ENCODE results near the gene CITED2. TPM values are rescaled to one million over a fixed set of nuclear protein-coding genes. Genes with fewer than 3 reads are reported as not detected.

Gene CITED2
- total RNA-seq, 1 donor, result 223 TPM

DNA sequence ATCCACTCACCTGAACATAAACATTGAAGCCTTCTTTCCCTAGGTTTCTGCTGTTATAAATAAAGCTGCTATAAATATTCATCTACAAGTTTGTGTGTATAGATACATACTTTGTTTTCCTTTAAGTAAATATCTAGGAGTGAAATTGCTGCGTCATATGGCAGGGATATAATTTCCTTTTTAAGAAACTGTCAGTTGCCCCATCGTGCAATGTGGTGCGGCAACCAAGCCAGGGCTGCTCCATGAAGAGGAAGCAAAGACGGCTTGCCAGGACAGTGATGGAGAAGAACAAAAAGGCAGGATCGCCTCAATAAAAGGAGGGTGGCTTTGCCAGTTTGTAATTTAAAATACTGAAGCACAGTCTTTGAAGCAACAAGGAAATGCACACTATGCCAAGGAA, 36.6 kb downstream of the CITED2 start:
- Histone ChIP-seq H2AFZ (ENCODE audit: low read length) (no peak overlapping the region), H3K4me3 (ENCODE audit: insufficient read depth, low read length) (no peak overlapping the region), H3K79me2 (ENCODE audit: insufficient read depth, low read length) (no peaks in the 10 kb centered on the region), H3K36me3 (ENCODE audit: insufficient read depth, low read length) (no peaks in the 10 kb centered on the region), H4K20me1 (ENCODE audit: insufficient read depth, low read length) (no peaks in the 10 kb centered on the region), H3K4me2 (ENCODE audit: insufficient read depth, low read length) (no peak overlapping the region), H3K27ac (ENCODE audit: low read depth, low read length) (no peak overlapping the region), H3K27me3 (ENCODE audit: insufficient read depth, low read length) (no peaks in the 10 kb centered on the region), H3K9me3 (ENCODE audit: low read depth, low read length) (no peaks in the 10 kb centered on the region), H3K4me1 (ENCODE audit: insufficient read depth, low read length) (peaks cover 8% of the 10 kb centered on the region)
- TF ChIP-seq, protein P1, sequence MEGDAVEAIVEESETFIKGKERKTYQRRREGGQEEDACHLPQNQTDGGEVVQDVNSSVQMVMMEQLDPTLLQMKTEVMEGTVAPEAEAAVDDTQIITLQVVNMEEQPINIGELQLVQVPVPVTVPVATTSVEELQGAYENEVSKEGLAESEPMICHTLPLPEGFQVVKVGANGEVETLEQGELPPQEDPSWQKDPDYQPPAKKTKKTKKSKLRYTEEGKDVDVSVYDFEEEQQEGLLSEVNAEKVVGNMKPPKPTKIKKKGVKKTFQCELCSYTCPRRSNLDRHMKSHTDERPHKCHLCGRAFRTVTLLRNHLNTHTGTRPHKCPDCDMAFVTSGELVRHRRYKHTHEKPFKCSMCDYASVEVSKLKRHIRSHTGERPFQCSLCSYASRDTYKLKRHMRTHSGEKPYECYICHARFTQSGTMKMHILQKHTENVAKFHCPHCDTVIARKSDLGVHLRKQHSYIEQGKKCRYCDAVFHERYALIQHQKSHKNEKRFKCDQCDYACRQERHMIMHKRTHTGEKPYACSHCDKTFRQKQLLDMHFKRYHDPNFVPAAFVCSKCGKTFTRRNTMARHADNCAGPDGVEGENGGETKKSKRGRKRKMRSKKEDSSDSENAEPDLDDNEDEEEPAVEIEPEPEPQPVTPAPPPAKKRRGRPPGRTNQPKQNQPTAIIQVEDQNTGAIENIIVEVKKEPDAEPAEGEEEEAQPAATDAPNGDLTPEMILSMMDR (IDR thresholded peaks at IDR 0.05; ENCODE audit: extremely low read depth, low read depth, low read length), result no peak
- no peak for DNase-seq (ENCODE audit: insufficient read length, low spot score, missing footprints)

DNA sequence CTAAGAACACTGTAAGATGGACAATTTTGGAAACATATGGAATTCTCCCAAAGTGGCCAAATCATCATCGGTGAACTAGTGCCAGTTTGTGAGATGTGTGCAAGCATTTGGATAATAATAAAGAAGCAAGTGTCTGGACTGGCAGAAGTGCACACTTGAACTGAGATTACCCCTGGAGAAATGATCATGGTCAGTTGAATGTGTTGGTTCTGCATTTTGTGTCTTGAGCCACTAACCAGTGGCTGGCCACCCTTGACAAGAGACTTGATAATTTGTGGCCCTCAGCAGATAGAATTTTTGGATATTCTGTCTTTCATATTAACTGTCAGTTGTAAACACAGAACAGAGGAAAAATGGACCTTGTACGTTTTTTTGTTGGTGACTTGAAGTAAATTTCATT, 37.4 kb downstream of the CITED2 start:
- Histone ChIP-seq H2AFZ (ENCODE audit: low read length) (no peak overlapping the region), H3K9me3 (ENCODE audit: low read depth, low read length) (no peaks in the 10 kb centered on the region), H3K79me2 (ENCODE audit: insufficient read depth, low read length) (no peaks in the 10 kb centered on the region), H3K4me3 (ENCODE audit: insufficient read depth, low read length) (no peak overlapping the region), H4K20me1 (ENCODE audit: insufficient read depth, low read length) (no peaks in the 10 kb centered on the region), H3K27me3 (ENCODE audit: insufficient read depth, low read length) (no peaks in the 10 kb centered on the region), H3K4me2 (ENCODE audit: insufficient read depth, low read length) (no peak overlapping the region), H3K36me3 (ENCODE audit: insufficient read depth, low read length) (no peaks in the 10 kb centered on the region), H3K4me1 (ENCODE audit: insufficient read depth, low read length) (peaks cover 8% of the 10 kb centered on the region), H3K27ac (ENCODE audit: low read depth, low read length) (no peak overlapping the region)
- TF ChIP-seq, protein P1 (IDR thresholded peaks at IDR 0.05; ENCODE audit: extremely low read depth, low read depth, low read length), result no peak
- DNase-seq (ENCODE audit: insufficient read length, low spot score, missing footprints), result no peak

DNA sequence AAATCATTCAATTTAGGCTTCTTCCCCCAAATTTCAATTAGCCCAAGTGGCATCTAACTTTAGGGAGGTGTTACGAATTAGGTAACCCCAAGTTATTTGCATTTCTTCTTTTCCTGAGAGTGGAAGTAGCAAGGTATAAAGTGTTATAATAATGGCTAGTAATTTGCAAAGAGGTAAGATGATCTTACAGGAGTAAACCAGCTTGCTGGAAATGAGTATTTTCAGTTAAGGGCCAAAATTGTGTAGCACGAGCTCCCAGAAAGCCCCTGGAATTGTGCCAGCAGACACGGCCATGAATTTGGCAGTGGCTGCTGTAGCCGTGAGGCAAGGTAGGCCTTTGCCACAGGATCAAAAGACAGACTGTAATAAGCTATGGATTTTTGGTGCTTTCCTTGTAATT, 38.0 kb downstream of the CITED2 start:
- H3K4me1 ChIP-seq (ENCODE audit: insufficient read depth, low read length), result peaks cover 8% of the 10 kb centered on the region
- H3K27ac ChIP-seq (ENCODE audit: low read depth, low read length), result no peak overlapping the region
- TF ChIP-seq, protein P1 (IDR thresholded peaks at IDR 0.05; ENCODE audit: extremely low read depth, low read depth, low read length), result no peak
- no peaks in the 10 kb centered on the region for H3K9me3 ChIP-seq (ENCODE audit: low read depth, low read length)
- no peaks in the 10 kb centered on the region for H3K79me2 ChIP-seq (ENCODE audit: insufficient read depth, low read length)
- H3K36me3 ChIP-seq (ENCODE audit: insufficient read depth, low read length), result no peaks in the 10 kb centered on the region
- no peaks in the 10 kb centered on the region for H3K27me3 ChIP-seq (ENCODE audit: insufficient read depth, low read length)
- DNase-seq (ENCODE audit: insufficient read length, low spot score, missing footprints), result no peak
- no peak overlapping the region for H3K4me3 ChIP-seq (ENCODE audit: insufficient read depth, low read length)
- H4K20me1 ChIP-seq (ENCODE audit: insufficient read depth, low read length), result no peaks in the 10 kb centered on the region
- no peak overlapping the region for H3K4me2 ChIP-seq (ENCODE audit: insufficient read depth, low read length)
- H2AFZ ChIP-seq (ENCODE audit: low read length), result no peak overlapping the region

DNA sequence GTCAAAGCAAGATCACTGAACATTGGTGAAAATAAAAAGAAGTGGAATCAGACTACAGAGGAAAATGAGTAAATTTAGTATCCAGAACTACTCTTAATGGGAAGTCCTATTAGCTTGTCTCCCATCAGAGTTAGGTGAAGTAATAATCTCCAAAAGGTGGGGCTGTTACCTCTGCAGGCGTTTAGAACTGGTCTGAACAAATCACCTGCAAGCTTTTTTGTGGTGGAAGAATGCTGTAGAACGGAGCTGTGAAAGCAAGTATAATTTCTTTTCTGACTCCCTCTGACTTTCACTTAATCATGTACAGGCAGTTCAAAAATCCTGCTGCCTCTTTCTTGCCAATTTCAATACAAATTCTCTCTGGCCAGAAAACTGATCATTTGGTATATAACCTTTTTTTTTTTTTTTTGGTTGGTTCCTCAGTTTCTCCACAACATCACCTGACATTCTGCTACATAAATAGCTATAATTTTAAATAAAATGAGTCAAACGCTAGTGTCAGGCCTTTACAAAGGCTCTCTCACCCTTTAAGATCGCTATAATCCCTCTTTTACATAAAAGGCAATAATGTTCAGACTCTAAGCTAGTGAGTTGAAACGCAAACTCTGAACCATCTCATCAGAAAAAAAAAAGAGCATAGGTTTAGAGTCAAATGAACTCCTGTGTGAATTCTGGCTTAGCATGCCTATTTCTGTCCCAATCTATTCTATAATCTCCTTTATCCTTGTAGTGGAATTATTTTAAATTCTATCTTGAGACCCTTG, 38.8 kb downstream of the CITED2 start:
- Histone ChIP-seq H4K20me1 (ENCODE audit: insufficient read depth, low read length) (no peaks in the 10 kb centered on the region), H3K9me3 (ENCODE audit: low read depth, low read length) (no peaks in the 10 kb centered on the region), H3K4me2 (ENCODE audit: insufficient read depth, low read length) (peak overlapping the region; percentile 73), H3K27me3 (ENCODE audit: insufficient read depth, low read length) (no peaks in the 10 kb centered on the region), H3K27ac (ENCODE audit: low read depth, low read length) (peak overlapping the region; percentile 89), H3K79me2 (ENCODE audit: insufficient read depth, low read length) (no peaks in the 10 kb centered on the region), H3K4me3 (ENCODE audit: insufficient read depth, low read length) (peak overlapping the region; percentile 38), H2AFZ (ENCODE audit: low read length) (peak overlapping the region; percentile 85), H3K36me3 (ENCODE audit: insufficient read depth, low read length) (no peaks in the 10 kb centered on the region), H3K4me1 (ENCODE audit: insufficient read depth, low read length) (peaks cover 8% of the 10 kb centered on the region)
- TF ChIP-seq, protein P1 (IDR thresholded peaks at IDR 0.05; ENCODE audit: extremely low read depth, low read depth, low read length), result no peak
- no peak for DNase-seq (ENCODE audit: insufficient read length, low spot score, missing footprints)

Data from osteoblast (primary cell).